Chondrocyte (in vitro differentiated cells): ENCODE results near the gene ALDH1L1. TPM values are rescaled to one million over a fixed set of nuclear protein-coding genes. Genes with fewer than 3 reads are reported as not detected.
A peak's percentile ranks its signal among the peaks of the same experiment; 100 is the strongest.

ENCODE experiments used
- DNase-seq: peaks from one replicate; pipeline ENCODE4 v3.0.0; 2021; ENCODE audit warnings: mixed read lengths, low spot score
- H3K27ac Mint-ChIP-seq: one replicate; pipeline ENCODE4 v1.8.0; 2021; ENCODE audit warnings: mild to moderate bottlenecking, moderate library complexity, mixed read lengths; ENCODE audit not compliant: unreplicated experiment
- H3K27me3 Mint-ChIP-seq: 2 replicates; pipeline ENCODE4 v1.8.0; 2021; ENCODE audit warnings: low read depth, mixed read lengths
- H3K36me3 Mint-ChIP-seq: 2 replicates; pipeline ENCODE4 v1.8.0; 2021; ENCODE audit warnings: low read depth, mixed read lengths
- H3K4me1 Mint-ChIP-seq: 2 replicates; pipeline ENCODE4 v1.8.0; 2021; ENCODE audit warnings: low read depth, mild to moderate bottlenecking, mixed read lengths
- H3K4me3 Mint-ChIP-seq: one replicate; pipeline ENCODE4 v1.8.0; 2021; ENCODE audit warnings: mild to moderate bottlenecking, moderate library complexity, mixed read lengths; ENCODE audit not compliant: unreplicated experiment
- H3K9me3 Mint-ChIP-seq: 2 replicates; pipeline ENCODE4 v1.8.0; 2021; ENCODE audit warnings: low read depth, mixed read lengths
- total RNA-seq: library from RNA; stranded (reverse); gene quantifications from 3 replicates; pipeline ENCODE4 v1.2.1, GENCODE V29; 2021
- TF ChIP-seq, protein P1 (sequence below): fragments of 200-600 bp; sonication (generic); IDR thresholded peaks from 2 replicates; pipeline ENCODE4 v1.5.0; 2021; ENCODE audit warnings: antibody characterized with exemption, mild to moderate bottlenecking, moderate library complexity

Gene ALDH1L1
- total RNA-seq, 1 donor from 2014 or later, result 0.60 TPM

- peak overlapping the region; percentile 81 for H3K4me3 Mint-ChIP-seq
- no peak for DNase-seq
- no peaks in the 10 kb centered on the region for H3K36me3 Mint-ChIP-seq
- H3K4me1 Mint-ChIP-seq, result peaks cover 14% of the 10 kb centered on the region
- peak overlapping the region; percentile 54 for H3K27ac Mint-ChIP-seq
- H3K9me3 Mint-ChIP-seq, result peaks cover 5% of the 10 kb centered on the region
- TF ChIP-seq, protein P1, sequence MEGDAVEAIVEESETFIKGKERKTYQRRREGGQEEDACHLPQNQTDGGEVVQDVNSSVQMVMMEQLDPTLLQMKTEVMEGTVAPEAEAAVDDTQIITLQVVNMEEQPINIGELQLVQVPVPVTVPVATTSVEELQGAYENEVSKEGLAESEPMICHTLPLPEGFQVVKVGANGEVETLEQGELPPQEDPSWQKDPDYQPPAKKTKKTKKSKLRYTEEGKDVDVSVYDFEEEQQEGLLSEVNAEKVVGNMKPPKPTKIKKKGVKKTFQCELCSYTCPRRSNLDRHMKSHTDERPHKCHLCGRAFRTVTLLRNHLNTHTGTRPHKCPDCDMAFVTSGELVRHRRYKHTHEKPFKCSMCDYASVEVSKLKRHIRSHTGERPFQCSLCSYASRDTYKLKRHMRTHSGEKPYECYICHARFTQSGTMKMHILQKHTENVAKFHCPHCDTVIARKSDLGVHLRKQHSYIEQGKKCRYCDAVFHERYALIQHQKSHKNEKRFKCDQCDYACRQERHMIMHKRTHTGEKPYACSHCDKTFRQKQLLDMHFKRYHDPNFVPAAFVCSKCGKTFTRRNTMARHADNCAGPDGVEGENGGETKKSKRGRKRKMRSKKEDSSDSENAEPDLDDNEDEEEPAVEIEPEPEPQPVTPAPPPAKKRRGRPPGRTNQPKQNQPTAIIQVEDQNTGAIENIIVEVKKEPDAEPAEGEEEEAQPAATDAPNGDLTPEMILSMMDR, result no peak
- no peaks in the 10 kb centered on the region for H3K27me3 Mint-ChIP-seq
Measured at GRCh38 chr3:126083138-126083445, 97.3 kb downstream of the ALDH1L1 start.

- DNase-seq, result no peak
- peaks cover 14% of the 10 kb centered on the region for H3K4me1 Mint-ChIP-seq
- no peaks in the 10 kb centered on the region for H3K27me3 Mint-ChIP-seq
- peaks cover 5% of the 10 kb centered on the region for H3K9me3 Mint-ChIP-seq
- TF ChIP-seq, protein P1, result no peak
- peak overlapping the region; percentile 54 for H3K27ac Mint-ChIP-seq
- peak overlapping the region; percentile 81 for H3K4me3 Mint-ChIP-seq
- H3K36me3 Mint-ChIP-seq, result no peaks in the 10 kb centered on the region
Measured at GRCh38 chr3:126082362-126083137, 97.8 kb downstream of the ALDH1L1 start.

- no peaks in the 10 kb centered on the region for H3K36me3 Mint-ChIP-seq
- no peak overlapping the region for H3K27ac Mint-ChIP-seq
- peaks cover 3% of the 10 kb centered on the region for H3K9me3 Mint-ChIP-seq
- TF ChIP-seq, protein P1, result peak; percentile 58
- H3K4me1 Mint-ChIP-seq, result peaks cover 14% of the 10 kb centered on the region
- H3K4me3 Mint-ChIP-seq, result no peak overlapping the region
- no peaks in the 10 kb centered on the region for H3K27me3 Mint-ChIP-seq
- DNase-seq, result no peak
Measured at GRCh38 chr3:126081618-126082361, 98.6 kb downstream of the ALDH1L1 start.

DNA sequence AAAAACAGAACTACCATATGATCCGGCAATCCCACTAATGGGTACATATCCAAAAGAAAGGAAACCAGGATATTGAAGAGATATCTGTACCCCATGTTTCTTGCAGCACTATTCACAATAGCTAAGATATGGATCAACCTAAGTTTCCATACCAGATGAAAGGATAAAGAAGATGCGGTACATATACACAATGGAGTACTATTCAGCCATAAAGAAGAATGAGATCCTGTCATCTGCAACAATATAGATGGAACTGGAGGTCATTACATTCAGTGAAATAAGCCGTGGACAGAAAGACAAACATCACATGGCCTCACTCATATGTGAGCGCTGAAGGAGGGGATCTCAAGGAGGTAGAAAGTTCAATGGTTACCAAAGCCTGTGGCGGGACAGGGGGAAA, 99.4 kb downstream of the ALDH1L1 start:
- no peak overlapping the region for H3K4me3 Mint-ChIP-seq
- H3K36me3 Mint-ChIP-seq, result no peaks in the 10 kb centered on the region

DNA sequence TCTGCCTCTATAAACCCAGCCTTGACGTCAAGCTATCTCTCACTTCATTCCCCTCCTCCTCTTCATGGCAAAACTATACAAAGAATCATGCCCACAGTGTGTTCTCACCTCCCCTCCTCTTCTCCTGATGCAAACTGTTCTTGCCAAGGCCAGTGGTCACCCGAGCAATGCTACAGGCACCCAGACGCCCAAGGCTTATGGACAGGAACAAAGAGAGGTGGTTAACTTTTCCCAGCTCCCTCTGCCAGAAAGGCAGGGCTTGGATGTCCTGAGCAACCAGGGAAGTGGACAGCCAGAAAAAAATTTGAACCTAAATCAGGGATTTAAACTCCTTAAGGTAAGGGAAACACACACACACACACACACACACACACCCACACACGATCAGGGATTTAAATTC, 101.5 kb downstream of the ALDH1L1 start:
- no peak overlapping the region for H3K27ac Mint-ChIP-seq

More for the DNA sequence above, 99.4 kb downstream of the ALDH1L1 start:
- Mint-ChIP-seq H3K27ac (no peak overlapping the region), H3K9me3 (peaks cover 3% of the 10 kb centered on the region), H3K4me1 (peaks cover 14% of the 10 kb centered on the region), H3K27me3 (no peaks in the 10 kb centered on the region)
- TF ChIP-seq, protein P1, result no peak
- DNase-seq, result no peak

More for the DNA sequence above, 101.5 kb downstream of the ALDH1L1 start:
- H3K4me3 Mint-ChIP-seq, result no peak overlapping the region
- peaks cover 7% of the 10 kb centered on the region for H3K9me3 Mint-ChIP-seq
- no peaks in the 10 kb centered on the region for H3K27me3 Mint-ChIP-seq
- H3K4me1 Mint-ChIP-seq, result peaks cover 6% of the 10 kb centered on the region
- no peaks in the 10 kb centered on the region for H3K36me3 Mint-ChIP-seq
- TF ChIP-seq, protein P1, result no peak
- no peak for DNase-seq
